B cell (primary cell): ENCODE results near the gene PTPN11.

Source experiments
- EZH2 ChIP-seq: IDR thresholded peaks from 2 replicates; pipeline ENCODE4 v1.6.1; 2012; ENCODE audit warnings: borderline replicate concordance, low read depth, mild to moderate bottlenecking, moderate library complexity, low read length; ENCODE audit not compliant: insufficient read depth, poor library complexity, severe bottlenecking
- TF ChIP-seq, protein P1 (sequence below): fragments of 200-600 bp; IDR thresholded peaks from one replicate; pipeline ENCODE4 v1.8.0; 2022; ENCODE audit warnings: antibody characterized with exemption, mild to moderate bottlenecking

DNA sequence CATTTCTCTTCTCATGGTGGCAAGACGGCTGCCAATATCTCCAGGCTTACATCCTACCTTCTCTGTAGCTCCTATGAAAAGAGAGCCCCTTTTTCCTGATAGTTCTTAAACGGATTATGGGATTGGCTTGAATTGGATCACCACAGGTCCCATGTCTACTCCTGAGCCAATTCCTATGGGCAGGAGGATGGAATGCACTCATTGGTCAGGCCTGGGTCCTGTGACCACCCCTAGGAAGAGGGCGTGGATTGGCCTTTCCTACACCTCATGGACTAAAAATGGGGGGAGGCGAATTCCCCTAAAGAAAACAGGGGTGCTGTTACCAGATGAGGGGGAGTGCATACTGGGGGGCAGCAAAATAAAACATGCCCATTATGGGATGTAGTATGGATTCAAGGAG lies 108.8 kb downstream of the PTPN11 start:
- TF ChIP-seq, protein P1, sequence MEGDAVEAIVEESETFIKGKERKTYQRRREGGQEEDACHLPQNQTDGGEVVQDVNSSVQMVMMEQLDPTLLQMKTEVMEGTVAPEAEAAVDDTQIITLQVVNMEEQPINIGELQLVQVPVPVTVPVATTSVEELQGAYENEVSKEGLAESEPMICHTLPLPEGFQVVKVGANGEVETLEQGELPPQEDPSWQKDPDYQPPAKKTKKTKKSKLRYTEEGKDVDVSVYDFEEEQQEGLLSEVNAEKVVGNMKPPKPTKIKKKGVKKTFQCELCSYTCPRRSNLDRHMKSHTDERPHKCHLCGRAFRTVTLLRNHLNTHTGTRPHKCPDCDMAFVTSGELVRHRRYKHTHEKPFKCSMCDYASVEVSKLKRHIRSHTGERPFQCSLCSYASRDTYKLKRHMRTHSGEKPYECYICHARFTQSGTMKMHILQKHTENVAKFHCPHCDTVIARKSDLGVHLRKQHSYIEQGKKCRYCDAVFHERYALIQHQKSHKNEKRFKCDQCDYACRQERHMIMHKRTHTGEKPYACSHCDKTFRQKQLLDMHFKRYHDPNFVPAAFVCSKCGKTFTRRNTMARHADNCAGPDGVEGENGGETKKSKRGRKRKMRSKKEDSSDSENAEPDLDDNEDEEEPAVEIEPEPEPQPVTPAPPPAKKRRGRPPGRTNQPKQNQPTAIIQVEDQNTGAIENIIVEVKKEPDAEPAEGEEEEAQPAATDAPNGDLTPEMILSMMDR = no peak
- no peak for TF ChIP-seq EZH2
